GM21447 (cell line): ENCODE data around the gene NPAS3.

Experiments
- ATAC-seq: cut with Tn5 transposase; IDR thresholded peaks from one replicate; pipeline ENCODE4 v1.9.1; 2021; ENCODE audit not compliant: unreplicated experiment

Gene NPAS3

GRCh38 chr14:33465846-33466700, 527.4 kb downstream of the NPAS3 start:
- ATAC-seq: no peak

DNA sequence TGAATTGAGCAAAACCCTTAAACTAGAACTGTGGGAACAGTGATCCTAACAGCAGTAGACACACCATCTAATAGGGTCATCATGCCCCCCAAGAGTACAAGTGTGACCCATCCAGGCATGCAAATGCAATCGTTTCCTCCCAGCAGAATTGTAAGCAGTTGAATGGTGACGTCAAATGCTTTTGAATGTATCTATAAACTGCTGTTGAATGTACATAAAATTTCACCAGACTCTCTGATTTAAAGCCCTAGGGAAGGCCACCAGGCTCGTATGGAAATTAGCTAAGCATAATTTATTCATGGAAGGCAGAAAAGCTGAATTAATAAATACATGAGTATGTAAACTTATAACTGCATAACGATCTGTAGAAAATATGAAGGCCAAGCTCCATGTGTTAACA, 529.3 kb downstream of the NPAS3 start:
- ATAC-seq: no peak

DNA sequence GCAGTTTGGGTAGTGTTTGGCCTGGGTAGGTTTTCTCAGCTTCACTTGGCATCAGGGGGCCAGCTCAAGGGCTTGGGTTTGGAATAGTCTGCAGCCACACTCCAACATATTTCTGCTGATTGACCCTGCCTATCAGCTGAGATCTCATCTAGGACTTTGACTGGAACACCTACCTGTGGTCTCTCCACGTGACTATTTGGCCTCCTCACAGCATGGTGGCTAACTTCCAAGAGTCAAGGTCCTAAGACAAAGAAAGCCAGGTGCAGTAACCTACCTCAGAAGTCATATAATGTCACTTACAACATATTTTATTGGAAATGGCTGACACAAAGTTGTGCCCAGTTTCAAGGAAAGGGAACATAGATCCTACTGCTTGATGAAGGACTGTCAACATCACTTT, 531.2 kb downstream of the NPAS3 start:
- no peak for ATAC-seq

DNA sequence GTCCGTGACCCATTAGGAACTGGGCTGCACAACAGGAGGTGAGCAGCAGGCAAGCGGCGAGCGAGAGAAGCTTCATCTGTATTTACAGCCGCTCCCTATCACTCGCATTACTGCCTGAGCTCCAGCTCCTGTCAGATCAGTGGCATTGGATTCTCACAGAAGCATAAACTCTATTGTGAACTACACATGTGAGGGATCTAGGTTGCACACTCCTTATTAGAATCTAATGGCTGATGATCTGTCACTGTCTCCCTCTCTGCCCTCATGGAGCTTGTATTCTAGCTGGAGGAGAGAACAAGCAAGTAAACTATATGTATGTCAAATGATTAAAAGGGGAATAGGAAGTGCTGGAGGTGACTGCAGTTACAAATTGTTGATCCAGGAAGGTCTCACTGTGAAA, 533.1 kb downstream of the NPAS3 start:
- no peak for ATAC-seq

- ATAC-seq: no peak
These were observed 536.9 kb downstream of the NPAS3 start for GRCh38 chr14:33475623-33476022.

- ATAC-seq: no peak
These were observed 539.1 kb downstream of the NPAS3 start for GRCh38 chr14:33477797-33478196.

GRCh38 chr14:33480071-33480886, 541.6 kb downstream of the NPAS3 start:
- ATAC-seq: no peak

- no peak for ATAC-seq
These were observed 542.2 kb downstream of the NPAS3 start for GRCh38 chr14:33480887-33481184.

DNA sequence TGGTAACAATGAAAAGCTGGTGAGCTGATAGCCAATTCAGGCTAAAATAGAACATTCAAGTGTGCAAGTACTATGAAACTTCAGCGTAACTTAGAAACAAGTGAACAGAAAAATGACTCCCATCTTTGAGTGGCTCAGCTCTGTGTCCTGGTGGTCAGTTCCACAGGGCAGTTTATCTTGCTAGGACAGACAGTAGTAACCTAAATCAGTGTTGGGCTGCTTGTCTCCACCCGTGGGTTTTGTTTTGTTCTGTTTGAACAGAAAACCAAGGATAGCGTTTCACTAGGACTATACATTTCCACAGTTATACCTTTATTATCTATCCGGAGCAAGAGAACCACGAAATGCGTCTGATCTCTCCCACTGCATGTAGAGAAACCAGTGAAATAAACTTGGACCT, 544.4 kb downstream of the NPAS3 start:
- no peak for ATAC-seq

GRCh38 chr14:33483541-33483940, 544.9 kb downstream of the NPAS3 start:
- ATAC-seq: no peak

DNA sequence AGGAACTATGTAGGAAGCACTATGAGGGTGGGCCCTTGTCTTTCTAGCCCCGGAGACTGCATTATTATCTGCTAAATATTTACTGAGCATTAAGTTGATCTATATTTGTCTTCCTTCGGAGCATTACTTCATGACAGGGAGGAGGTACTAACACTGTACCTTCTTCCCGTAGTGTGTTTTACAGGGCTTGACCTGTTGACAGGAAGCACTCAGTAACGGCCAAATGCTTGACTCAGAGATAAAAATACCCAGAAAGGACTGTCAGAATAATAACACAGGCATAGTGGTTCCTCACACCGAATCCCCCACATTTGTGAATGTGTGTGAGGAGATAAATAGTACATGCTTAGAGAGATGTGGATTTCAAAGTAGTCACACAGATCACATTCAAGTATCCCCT, 545.6 kb downstream of the NPAS3 start:
- ATAC-seq: no peak

DNA sequence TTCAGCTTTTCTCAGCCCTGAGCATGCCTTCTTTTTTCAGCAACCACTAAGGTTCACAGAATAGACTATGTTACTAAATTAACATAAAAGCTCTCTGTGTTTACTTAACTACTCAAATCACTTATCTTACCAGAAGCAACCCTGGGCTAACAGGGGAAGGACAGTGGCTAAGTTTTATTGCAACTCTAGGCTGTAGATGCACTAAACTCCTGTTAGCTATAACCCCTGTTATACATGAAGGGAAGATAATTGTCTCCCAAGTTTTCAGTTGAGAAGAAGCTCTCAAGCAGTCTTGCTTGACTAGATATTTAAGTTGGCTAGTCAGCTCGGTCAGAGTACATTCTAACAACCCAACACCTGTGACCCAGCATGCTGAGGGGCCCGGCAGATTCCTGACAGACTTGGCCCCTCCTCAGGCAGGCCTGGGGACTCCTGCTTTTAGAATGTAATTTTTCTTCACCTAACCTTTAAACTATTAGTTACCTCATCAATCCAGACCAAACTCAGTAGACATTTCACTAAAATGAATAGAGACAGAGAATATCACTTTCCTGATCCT, 547.7 kb downstream of the NPAS3 start:
- no peak for ATAC-seq

- no peak for ATAC-seq
These were observed 549.9 kb downstream of the NPAS3 start for GRCh38 chr14:33488582-33488981.

- ATAC-seq: no peak
These were observed 551.9 kb downstream of the NPAS3 start for GRCh38 chr14:33490555-33490954.

GRCh38 chr14:33491112-33491511, 552.4 kb downstream of the NPAS3 start:
- no peak for ATAC-seq

DNA sequence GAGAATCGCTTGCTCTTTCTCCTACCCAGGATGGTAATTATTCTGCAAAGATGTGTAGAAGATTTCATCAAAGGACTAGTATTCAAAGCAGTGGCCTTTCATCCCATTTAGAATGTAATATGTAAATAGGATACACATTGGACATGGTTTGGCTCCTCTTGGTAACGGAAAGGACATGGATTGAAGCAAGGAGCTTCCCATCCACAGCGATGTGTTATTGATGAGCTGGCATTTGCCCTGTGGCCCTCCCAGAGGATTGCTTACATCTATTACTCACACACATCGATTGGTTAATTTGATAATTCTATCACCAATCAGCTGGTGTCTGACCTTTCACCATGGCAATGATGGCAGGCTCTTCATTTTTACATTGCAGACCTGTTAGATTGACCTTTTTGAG, 553.8 kb downstream of the NPAS3 start:
- ATAC-seq: no peak

- ATAC-seq: no peak
These were observed 554.6 kb downstream of the NPAS3 start for GRCh38 chr14:33493266-33493665.

DNA sequence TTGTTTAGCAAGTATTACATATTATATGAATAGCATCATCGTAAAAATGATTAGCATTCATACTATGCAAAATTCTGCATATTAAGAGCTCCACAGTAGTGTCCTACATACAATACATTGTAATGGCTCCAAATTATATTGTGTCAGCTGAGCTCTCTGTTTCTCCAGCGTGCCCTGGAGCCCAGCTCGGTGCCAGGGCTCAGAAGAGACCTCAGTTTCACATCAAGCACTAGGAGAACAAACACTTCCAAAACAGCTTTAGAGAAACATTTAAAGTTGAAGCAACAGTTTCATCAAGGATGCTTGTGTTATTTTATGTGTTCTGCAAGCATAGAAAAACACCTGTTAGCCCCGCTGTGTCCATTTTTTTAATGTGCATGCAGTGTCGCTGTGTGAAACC, 555.3 kb downstream of the NPAS3 start:
- no peak for ATAC-seq

DNA sequence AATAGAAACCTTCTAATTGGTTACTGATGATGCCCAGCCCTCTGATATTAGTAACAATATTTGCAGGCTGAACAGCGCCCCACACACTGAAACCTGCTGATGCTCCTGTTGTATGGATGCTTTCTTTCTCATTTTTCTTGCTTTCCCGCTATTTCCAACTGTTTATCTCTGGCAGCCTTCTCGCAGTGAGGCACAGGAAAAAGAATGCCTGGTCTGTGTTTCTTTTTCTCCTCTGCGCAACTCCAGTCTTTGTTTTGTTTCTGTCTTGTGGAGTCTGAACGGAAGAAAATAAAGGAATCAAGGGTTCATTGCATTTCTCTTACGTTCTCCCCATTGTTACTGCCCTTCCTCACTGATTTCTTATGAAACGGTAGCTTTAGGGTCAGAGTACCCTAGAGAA, 561.0 kb downstream of the NPAS3 start:
- ATAC-seq: no peak

DNA sequence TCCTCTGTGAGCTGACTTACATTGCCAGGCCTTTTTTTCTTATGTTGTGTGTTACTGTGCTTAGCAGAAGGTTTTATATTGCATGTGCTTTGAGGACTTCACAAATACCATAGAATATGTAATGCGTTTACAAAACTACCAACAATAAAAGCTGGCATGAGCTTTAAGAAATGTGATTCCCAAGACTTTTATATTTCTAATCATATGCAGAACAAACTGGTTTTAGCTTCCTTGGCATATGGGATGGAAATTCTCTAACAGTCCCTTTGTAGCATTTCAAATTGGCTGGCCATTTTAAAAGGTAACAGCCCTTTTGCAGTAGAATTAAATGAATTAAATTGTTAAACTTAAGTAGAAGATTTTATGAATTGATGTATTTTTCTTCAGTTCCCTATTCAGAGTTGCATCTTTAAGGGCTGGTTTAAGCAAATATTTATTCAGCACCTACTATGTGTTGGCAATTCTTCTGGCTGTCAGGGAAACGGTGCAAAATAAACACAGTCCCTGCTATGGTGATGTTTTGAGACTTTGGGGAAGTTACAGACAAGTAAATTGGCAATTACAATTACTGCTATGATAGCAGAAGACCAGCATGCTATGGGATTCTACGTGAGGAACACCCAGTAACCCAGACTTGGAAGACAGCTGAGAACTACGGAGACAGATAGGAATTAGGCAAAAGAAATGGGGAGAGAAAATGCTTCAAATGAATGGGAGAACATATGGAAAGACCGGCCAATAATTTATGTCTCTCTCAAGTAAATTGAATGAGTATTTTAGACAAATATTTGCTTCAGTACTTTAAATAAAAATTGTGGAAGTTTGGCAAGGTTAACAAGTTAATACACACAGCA, 565.8 kb downstream of the NPAS3 start:
- no peak for ATAC-seq

GRCh38 chr14:33505266-33505962, 566.7 kb downstream of the NPAS3 start:
- no peak for ATAC-seq
